ENCODE measurements around the gene CCL26.
"Not testable (repeated sequence)": the region's sequence is repeated elsewhere in the genome, so short reads cannot be mapped to it uniquely, and the experiment has no call there.

Gene CCL26

DNA sequence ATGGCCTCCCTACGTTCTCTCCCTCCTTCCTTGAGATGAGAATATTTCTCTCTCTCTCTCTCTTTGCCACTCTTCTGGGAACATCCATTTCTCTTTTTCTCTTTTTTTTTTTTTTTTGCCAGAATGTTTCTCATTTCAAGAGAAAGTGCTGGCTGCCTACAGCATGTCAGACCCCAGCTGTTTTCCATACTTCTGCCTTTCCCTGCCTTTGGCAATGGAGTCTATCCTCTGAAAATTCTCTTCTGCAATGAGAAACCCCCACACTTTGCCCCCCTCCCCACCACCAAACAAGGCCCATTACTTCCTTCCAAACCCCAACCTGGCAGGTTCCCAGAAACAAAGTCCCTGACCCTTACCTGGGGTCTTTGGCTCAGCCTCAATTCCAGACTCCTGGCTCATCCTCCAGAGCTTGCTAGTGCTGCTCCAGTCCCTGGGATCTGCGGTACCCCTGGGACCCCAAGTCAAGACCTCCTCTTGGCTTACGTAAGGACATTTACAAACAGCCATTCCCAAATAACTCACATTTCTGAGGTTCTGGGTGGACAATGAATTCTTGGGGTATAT, 17.4 kb upstream of the CCL26 start:
- no peak for DNase-seq

DNA sequence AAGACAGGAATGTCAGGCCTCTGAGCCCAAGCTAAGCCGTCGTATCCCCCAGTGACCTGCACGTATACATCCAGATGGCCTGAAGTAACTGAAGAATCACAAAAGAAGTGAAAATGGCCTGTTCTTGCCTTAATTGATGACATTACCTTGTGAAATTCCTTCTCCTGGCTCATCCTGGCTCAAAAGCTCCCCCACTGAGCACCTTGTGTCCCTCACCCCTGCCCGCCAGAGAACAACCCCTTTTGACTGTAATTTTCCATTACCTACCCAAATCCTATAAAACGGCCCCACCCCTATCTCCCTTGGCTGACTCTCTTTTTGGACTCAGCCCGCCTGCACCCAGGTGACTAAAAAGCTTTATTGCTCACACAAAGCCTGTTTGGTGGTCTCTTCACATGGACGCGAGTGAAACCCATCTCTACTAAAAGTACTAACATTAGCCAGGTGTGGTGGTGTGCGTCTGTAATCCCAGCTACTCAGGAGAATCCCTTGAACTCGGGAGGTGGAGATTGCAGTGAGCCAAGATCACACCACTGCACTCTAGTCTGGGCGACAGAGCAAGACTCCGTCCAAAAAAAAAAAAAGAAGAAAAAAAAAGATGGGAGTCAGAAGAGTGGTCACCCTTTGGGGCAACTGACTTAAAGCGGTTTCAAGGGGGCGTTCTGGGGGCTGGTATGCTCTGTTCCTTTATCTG, 16.3 kb upstream of the CCL26 start:
- not testable (repeated sequence) for DNase-seq

DNA sequence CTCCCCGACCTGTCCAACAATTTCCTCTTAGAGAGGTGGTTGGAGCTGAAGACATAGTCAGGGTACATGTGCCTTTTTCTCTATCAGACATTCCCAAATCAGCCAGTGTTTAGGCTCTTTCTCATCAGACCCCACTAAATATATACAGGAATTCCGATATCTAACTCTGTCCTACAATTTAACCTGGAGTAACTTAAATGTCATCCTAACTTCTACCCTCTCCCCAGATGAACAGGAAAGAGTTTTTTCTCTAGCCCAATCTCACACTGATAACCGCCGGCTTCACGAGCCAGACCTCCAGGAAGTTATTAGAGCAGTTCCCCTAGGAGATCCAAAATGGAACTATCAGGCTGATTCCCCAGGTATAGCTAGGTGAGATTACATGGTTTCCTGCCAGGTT, 11.0 kb upstream of the CCL26 start:
- not testable (repeated sequence) for DNase-seq

DNA sequence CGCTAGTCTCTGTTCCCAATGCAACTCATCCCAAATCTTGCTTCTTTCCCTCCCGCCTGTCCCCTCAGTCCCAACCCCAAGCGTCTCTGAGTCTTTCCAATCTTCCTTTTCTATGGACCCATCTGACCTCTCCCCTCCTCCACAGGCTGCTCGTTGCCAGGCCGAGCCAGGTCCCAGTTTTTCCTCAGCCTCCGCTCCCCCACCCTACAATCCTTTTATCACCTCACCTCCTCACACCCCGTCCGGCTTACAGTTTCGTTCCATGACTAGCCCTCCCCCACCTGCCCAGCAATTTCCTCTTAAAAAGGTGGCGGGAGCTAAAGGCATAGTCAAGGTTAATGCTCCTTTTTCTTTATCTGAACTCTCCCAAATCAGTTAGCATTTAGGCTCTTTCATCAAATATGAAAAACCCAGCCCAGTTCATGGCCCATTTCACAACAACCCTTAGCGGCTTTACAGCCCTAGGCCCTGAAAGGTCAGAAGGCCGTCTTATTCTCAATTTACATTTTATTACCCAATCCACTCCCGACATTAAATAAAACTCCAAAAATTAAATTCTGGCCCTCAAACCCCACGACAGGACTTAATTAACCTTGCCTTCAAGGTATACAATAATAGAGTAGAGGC, 8.7 kb upstream of the CCL26 start:
- DNase-seq, result not testable (repeated sequence)

DNA sequence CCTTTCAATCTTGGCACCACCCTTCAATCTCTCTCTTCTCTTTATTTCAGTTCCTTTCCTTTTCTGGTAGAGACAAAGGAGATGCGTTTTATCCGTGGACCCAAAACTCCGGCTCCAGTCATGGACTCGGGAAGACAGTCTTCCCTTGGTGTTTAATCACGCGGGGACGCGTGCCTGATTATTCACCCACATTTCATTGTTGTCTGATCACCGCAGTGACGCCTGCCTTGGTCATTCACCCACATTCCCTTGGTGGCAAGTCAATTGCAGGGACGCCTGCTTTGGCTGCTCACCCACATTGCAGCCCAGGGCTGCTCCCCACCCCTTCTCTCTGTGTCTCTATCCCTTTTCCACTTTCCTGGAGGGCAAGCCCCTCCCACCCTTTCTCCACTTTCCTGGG, 7.5 kb upstream of the CCL26 start:
- DNase-seq, result not testable (repeated sequence)

DNA sequence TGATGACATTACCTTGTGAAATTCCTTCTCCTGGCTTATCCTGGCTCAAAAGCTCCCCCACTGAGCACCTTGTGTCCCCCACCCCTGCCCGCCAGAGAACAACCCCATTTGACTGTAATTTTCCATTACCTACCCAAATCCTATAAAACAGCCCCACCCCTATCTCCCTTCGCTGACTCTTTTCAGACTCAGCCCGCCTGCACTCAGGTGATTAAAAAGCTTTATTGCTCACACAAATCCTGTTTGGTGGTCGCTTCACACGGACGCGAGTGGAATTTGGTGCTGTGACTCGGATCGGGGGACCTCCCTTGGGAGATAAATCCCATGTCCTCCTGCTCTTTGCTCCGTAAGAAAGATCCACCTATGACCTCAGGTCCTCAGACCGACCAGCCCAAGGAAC, 7.0 kb upstream of the CCL26 start:
- not testable (repeated sequence) for DNase-seq

DNA sequence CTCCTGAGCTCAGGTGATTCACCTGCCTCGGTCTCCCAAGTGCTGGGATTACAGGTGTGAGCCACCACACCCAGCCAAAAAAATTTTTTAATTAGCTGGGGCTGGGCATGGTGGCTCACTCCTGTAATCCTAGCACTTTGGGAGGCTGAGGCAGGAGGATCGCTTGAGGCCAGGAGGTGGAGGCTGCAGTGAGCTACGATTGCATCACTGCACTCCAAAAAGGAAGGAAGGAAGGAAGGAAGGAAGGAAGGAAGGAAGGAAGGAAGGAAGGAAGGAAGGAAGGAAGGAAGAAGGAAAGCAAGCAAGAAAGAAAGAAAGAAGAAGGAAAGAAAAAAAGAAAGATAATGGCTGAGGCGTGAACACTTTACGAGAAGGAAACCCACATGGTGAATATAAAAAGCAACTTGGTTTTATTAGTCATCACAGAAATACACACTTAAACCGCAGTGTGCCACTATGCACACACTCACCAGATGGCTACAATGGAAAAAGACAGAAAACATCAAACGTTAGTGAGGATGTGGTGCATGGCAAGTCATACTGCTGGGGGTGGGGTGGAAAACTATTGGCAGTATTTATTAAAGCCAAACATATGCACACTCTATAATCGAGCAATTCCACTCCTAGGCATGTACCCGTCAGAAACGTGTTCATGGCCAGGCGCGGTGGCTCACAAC, 4.4 kb upstream of the CCL26 start:
- no peak for DNase-seq

DNA sequence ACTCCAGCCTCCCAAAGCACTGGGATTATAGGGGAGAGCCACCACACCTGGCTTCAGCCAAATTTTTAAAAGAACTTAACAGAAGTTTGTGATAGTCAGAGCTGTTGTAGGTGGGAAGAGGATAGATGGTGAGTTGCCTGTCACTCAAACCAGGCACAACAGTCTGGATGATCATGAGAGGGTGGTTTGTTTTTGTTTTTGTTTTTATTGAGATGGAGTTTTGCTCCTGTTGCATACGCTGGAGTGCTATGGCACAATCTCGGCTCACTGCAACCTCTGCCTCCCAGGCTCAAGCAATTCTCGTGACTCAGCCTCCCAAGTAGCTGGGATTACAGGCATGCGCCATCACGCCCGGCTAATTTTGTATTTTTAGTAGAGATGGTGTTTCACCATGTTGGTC, 1.9 kb upstream of the CCL26 start:
- not testable (repeated sequence) for DNase-seq

DNA sequence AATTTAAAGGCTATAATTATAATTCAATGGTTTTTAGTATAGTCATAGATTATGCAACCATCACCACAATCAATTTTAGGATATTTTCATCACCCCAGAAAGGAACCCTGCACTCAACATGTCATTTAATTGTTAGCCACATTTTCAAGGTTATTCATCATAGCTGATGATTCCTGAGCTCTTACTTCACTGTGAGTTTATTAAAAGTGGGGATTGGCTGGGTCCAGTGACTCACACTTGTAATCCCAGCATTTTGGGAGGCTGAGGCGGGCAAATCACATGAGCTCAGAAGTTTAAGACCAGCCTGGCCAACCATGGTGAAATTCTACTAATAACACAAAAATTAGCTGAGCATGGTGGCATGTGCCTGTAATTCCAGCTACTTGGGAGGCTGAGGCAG, 787 bp downstream of the CCL26 start:
- no peak for DNase-seq

DNA sequence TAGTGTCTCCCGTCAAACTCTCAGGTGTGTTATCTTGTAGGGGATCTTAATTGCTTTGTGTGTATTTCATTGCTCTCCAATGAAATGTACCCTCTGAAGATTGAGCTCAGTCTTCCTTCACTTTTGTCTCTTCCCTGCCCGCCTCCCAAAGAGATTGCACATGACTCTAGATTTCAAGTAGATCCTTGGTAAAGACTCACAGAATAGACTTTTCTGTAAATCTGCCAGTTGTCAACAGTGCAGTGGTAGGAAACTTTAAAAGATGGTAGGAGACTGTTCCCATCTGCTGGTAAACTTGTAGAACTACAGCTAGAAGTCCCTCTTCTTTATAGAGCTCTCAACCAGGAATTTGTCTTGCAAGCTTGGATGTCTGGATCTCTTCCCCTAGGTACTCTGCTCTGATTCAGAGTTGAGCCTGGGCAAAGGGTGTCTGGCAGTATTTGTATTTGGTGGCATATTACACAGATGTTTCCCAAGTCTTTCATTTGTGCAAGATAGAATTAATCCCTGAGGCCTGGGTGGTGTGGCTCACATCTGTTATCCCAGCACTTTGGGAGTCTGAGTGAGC, 9.6 kb downstream of the CCL26 start:
- DNase-seq, result peak; percentile 66

DNA sequence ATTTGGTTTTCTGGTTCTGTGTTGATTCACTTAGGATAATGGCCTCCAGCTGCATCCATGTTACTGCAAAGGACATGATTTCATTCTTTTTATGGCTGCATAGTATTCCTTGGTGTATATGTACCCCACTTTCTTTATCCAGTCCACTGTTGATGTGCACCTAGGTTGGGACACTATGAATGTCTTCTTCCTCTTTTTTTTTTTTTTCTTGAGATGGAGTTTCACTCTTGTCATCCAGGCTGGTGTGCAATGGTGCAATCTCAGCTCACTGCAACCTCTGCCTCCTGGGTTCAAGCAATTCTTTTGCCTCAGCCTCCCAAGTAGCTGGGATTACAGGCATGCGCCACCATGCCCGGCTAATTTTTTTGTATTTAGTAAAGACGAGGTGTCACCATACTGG, 10.2 kb downstream of the CCL26 start:
- DNase-seq, result not testable (repeated sequence)

DNA sequence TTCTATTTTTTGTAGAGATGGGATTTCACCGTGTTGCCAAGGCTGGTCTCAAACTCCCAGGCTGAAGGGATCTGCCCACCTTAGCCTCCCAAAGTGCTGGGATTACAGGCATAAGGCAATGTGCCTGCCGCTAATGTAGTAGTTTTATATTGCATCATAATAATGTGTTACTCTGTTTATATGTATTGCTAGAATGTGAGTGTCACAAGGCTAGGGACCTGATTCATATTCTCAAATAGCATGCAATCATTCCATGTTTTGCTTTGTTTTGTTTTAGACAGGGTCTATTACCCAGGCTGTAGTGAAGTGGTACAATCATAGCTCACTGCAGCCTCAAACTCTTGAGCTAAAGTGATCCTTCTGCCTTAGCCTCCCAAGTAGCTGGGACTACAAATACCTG, 13.5 kb downstream of the CCL26 start:
- DNase-seq, result no peak

DNA sequence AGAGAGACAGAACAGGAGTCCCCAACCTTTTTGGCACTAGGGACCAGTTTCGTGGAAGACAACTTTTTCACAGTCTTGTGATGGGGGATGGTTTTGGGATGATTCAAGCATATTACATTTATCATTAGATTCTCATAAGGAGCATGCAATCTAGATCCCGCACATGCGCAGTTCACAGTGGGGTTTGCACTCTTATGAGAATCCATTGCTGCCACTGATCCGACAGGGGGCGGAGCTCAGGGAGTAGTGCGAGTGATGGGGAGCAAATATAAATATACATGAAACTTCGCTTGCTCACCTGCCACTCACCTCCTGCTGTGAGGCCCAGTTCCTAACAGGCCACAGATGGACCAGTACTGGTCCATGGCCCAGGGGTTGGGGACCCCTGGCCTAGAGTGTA, 14.2 kb downstream of the CCL26 start:
- no peak for DNase-seq

DNA sequence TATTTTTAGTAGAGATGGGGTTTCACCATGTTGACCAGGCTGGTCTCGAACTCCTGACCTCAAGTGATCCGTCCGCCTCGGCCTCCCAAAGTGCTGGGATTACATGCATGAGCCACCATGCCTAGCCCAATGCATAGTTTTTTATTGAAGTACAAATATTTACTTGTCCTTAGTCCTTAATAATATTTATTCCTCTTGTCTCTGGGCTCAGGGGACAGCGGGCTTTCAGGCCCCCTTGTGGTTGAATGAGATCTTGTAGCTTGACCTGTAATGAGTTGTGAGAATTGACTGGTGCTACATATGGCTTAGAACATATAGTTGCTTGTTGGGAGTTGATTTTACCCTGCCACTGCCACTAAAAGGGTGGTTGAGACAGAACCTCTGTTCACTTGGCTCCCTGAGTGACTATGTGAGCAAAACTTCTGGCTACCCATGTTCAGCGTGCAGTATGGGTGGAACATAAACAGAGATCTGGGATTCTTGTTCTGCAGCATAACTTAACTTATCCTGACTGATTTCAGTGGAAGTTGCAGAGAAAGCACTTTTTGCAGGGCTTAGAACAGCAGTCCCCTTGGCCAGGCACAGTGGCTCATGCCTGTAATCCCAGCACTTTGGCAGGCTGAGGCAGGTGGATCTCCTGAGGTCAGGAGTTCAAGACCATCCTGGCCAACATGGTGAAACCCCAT, 14.9 kb downstream of the CCL26 start:
- DNase-seq, result no peak

DNA sequence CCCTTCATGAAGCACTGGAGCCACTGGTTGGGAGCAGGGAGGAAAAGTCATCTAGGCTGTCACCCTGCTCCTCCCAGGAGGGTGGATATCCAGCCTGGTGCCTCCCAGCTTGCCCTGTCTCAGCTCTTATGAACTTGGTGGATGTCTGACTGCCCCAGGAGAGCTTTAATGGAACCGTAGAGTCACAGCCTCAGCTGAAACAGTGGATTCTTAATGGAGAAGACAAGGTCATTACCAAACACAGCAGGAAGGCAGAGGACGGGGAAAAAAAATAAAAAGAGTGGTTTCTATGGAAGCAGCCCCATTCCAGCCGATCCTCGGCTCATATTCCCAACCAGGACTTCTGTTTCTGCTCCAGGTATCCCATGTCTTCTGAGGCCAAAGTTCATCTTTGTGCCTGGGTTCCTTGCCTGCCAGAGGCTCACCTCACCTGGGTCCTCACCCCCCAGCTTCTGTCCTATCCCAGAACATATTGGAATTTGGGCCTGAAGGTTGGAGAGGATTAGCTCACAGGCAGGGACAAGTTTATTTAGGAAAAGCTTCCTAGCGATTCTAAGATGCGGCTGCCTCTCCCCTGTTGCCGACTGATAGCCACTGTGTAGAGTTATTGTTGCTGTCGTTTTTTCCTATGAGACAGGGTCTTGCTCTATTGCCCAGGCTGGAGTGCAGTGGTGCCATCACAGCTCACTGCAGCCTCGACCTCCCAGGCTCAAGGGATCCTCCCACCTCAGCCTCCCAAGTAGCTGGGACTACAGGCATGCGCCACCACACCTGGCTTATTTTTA, 15.6 kb downstream of the CCL26 start:
- no peak for DNase-seq

DNA sequence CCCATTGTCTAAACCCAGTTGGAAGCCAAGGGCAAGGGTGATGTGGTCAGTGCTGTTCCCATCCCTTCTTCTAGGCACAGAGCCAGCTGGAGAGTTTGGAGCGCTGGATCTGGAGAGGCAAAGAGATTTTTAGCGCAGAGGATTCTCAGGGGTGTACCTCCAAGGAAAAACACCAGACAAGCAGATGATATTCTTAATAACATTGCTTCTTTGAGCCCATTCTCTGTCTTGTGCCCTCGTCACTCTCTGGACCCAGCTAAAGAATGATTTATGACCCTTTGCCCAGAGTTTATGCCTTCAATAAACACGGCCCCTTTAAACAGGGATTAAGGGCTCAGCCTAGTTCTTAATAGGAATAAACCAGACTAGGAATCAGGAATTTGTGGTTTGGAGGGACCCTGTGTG, 28.6 kb downstream of the CCL26 start:
- no peak for DNase-seq

DNA sequence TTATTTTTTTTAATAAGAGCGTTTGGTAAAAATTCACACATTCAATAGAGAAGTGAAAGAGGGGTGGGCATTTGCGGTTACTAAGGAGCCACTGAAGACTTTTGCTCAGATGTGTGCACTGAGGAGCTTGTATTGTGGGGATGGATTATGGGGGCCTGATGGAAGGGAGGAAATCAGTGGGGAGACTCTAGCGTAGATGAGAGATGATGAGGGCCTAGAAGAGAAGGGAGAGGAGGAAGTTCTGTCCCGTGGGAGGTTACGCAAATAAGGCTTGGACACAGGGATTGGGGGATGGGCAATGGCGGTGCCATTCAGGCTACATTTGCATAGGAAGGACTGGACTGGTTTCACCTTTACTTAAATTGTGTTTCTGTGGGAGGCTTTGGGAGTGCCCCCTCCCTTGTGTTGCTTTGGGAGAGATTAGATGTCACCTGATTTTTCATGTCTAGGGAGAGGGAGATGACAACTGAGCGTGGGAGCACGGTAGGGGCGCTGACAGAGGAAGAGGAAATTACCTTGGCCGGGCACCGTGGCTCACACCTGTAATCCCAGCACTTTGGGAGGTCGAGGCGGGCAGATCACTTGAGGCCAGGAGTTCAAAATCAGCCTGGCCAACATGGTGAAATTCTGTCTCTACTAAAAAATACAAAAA, 31.0 kb downstream of the CCL26 start:
- DNase-seq, result no peak

DNA sequence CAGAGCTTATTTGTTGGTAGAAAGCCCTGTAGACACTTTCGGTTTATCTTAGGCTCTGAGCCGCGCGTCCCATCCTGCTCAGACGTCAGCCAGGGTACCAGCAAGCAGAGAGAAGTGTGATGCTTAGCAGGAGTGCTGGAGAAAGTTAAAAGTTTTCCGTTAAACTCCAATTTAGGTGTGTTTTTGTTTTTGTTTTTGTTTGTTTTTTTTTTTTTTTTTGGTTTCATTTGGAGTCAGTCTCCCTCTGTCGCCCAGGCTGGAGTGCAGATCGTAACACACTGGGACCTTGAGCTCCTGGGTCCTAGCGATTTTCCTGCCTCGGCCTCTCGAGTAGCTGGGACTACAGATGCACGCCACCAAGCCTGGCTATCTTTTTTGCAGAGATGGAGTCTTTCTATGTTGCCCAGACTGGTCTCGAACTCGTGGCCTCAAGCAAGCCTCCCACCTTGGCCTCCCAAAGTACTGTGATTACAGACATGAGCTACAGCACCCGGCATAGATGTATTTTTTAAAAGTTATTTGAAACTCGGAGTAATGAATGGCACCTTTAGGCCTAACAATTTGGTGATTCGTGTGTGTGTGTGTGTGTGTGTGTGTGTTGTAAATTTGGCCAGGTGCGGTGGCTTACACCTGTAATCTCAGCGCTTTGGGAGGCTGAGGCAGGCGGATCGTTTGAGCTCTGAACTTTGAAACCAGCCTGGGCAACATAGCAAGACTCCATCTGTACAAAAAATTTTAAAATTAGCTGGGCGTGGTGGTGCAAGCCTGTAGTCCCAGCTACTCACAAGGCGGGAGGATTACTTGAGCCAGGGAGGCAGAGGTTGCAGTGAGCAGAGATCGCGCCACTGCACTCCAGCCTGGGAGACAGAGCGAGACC, 32.0 kb downstream of the CCL26 start:
- no peak for DNase-seq

DNA sequence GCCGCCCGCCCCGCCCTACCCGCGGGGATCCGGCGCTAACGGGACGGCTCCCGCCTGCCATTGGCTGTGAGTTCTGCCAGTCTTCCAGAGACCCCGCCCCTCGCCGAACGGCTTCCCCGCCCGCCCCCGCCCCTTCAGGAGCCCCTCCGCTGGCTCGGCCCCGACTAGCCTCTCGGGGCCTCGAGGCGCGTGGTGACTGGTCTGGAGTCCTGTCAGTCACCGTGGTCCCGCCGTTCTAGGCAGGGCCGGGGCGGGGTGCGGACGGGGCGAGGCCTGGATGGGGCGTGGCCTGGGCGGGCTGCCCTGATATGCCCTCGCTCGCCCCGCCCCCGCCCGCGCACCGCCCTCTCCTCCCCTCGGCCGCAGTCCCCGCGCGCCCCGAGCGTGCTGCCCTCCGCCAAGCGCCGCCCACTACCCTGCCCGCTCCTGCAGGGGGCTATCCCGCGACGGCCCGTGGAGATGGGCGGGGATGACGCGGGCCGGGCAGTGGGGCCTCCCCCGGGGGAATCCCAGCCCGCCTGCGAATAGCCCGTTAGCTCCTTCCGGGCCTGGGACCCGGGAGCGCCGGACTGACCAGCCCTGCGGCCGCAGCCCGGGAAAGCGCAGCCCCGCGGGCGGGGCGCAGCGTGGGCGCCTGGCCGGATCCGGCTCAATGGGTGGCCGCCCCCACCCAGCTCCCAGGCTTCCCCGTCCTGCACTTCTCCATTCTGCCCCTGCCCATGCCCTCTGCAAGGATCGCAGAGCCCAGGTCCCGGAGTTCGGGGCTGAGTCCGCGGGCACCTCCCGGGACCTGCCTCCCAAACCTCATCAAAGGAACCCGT, 32.8 kb downstream of the CCL26 start:
- peak; percentile 89 for DNase-seq

DNA sequence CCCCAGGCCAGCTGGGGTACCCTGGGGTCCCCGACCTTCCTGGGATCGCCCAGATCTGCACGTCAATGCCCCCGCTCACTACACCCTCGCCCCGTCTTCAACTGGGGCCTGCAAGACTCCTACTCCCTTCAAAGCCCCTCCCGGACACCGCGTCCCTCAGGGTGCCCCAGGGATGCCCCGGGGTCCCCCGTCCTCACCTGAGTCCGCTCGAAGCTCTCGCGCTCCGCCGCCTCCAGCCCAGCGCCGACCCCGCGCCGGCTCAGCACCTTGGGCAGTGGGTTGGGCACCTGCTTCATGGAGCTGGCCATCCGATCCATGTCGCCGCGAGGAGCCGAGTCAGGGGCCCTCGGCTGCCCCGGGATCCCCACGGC, 33.4 kb downstream of the CCL26 start, which contains the start of gene HIP1:
Gene HIP1, minus strand, starts transcription at position 338 of the 371 bp plus-strand sequence. Its CDS starts 21 bp downstream, at position 317.
- no peak for DNase-seq

All from DMS79 treated with DMSO at 0.1 percent for 48 hours (cell line).